HFF-Myc (cell line): Measurements from ENCODE around the gene MEGF10.

ENCODE experiments used
- DNase-seq: peaks from one replicate; pipeline ENCODE4 v3.0.0-alpha.2; 2011; ENCODE audit warnings: low read depth; ENCODE audit errors: extremely low read depth
- H3K4me3 ChIP-seq: replicated peaks from 2 replicates; pipeline ENCODE4 v1.5.1; 2011; ENCODE audit warnings: low read depth, mild to moderate bottlenecking, control low read depth, low read length
- CTCF ChIP-seq: IDR thresholded peaks from 2 replicates; pipeline ENCODE4 v1.5.1; 2012; ENCODE audit warnings: mild to moderate bottlenecking, low read depth, low read length, control low read depth; ENCODE audit errors: missing control alignments

MEGF10 gene

GRCh38 chr5:127421471-127421870 is 130.9 kb downstream of the MEGF10 start:
- no peak for TF ChIP-seq CTCF
- no peak for DNase-seq
- no peak overlapping the region for H3K4me3 ChIP-seq

GRCh38 chr5:127423173-127423798 is 132.7 kb downstream of the MEGF10 start:
- no peak overlapping the region for H3K4me3 ChIP-seq
- DNase-seq: no peak
- no peak for TF ChIP-seq CTCF

- no peak for DNase-seq
- no peak overlapping the region for H3K4me3 ChIP-seq
- no peak for TF ChIP-seq CTCF
Observed at GRCh38 chr5:127425037-127425436, 134.4 kb downstream of the MEGF10 start.

DNA sequence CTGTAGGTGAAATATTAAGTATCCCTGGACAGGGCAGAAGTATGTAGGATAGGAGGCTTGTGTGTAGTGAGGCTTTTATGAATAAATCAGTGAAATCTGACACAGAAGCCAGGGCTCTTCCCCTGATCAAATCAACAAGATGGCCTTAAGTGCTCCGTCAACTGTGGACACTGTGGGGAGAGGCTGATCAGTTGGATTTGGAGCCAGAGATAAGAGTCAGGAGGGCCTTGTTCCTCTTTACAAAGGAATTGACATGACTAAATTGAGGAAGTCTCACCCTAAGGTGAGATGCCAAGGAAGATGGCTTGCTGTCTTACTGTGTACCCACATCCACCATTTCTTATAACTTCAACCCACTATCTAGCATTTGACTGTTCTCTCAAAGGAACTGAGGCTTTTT is 135.3 kb downstream of the MEGF10 start:
- no peak overlapping the region for H3K4me3 ChIP-seq
- no peak for DNase-seq

DNA sequence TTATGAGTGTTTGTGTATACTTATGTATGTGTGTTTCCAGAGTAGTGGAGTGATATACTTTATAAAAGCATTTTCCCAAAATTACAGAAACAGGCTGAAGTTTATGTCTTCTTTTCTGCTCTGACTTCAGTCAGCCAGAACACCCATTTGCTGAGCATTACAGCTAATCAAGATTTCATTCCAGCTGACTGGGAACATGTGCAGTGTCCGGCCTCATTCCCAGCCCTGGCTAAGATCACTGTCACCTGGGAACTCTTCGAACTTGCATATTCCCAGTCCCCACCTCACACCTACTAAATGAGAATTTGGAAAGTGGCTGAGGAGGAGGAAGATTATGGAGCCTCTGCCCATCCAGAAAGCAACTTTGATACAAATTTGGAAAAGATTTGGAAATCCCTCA is 136.1 kb downstream of the MEGF10 start:
- no peak overlapping the region for H3K4me3 ChIP-seq
- TF ChIP-seq CTCF: no peak
- DNase-seq: no peak

More for the DNA sequence above, 135.3 kb downstream of the MEGF10 start:
- no peak for TF ChIP-seq CTCF

DNA sequence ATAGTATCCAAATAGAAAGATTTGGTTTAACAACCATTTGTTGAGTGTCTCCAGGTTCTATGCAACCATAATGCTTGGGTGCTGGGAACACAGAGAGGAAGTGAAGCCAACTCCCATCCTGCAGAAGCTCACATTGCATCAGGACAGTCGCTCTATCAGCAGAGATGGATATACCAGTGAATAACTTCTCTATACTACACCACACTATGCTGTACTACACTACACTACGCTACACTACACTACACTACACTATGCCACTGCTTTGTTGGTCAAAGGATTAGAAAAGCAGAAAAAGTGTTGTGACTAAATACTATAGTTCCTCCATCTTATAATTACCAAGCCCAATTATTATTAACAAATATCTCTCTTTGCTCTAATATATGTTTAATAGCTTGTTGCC is 137.7 kb downstream of the MEGF10 start:
- H3K4me3 ChIP-seq: no peak overlapping the region
- no peak for TF ChIP-seq CTCF
- DNase-seq: no peak

DNA sequence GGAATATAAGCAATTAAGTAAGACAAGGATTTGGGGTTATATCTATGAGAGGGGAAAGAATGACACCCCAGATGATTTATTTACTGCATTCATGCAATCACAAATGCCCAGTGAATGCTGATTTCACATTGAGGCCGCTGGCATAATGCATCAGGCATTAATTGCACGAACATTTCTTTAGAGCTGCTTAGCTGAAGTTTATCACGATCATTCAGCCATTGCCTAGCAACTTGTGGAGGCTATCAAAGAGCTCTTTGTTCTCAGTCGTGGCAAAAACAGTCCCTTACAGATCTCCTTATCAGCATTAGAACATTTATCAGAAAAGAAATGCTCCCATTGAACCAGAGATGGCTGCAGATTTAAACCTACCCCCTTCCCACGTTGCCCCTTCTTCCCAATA is 138.2 kb downstream of the MEGF10 start:
- no peak overlapping the region for H3K4me3 ChIP-seq
- no peak for DNase-seq
- no peak for TF ChIP-seq CTCF
